Nephron progenitor cell (in vitro differentiated cells): Measurements from ENCODE around the gene TMEM263.

Experiments
- DNase-seq: peaks from one replicate; pipeline ENCODE4 v3.0.0; 2021
- H3K27ac Mint-ChIP-seq: 2 replicates; pipeline ENCODE4 v1.8.0; 2021; ENCODE audit warnings: mild to moderate bottlenecking, moderate library complexity, mixed read lengths
- H3K27me3 Mint-ChIP-seq: 2 replicates; pipeline ENCODE4 v1.8.0; 2021; ENCODE audit warnings: mild to moderate bottlenecking, low read depth, mixed read lengths; ENCODE audit not compliant: poor library complexity
- H3K36me3 Mint-ChIP-seq: 2 replicates; pipeline ENCODE4 v1.8.0; 2021; ENCODE audit warnings: low read depth, mixed read lengths
- H3K4me1 Mint-ChIP-seq: 2 replicates; pipeline ENCODE4 v1.8.0; 2021; ENCODE audit warnings: mixed read lengths
- H3K4me3 Mint-ChIP-seq: 2 replicates; pipeline ENCODE4 v1.8.0; 2021; ENCODE audit warnings: mild to moderate bottlenecking, moderate library complexity, mixed read lengths
- H3K9me3 Mint-ChIP-seq: 2 replicates; pipeline ENCODE4 v1.8.0; 2021; ENCODE audit warnings: mild to moderate bottlenecking, moderate library complexity, mixed read lengths
- CTCF ChIP-seq: fragments of 200-600 bp; sonication (generic); IDR thresholded peaks from 2 replicates; pipeline ENCODE4 v1.5.0; 2021; ENCODE audit warnings: antibody characterized with exemption

The TMEM263 gene

DNA sequence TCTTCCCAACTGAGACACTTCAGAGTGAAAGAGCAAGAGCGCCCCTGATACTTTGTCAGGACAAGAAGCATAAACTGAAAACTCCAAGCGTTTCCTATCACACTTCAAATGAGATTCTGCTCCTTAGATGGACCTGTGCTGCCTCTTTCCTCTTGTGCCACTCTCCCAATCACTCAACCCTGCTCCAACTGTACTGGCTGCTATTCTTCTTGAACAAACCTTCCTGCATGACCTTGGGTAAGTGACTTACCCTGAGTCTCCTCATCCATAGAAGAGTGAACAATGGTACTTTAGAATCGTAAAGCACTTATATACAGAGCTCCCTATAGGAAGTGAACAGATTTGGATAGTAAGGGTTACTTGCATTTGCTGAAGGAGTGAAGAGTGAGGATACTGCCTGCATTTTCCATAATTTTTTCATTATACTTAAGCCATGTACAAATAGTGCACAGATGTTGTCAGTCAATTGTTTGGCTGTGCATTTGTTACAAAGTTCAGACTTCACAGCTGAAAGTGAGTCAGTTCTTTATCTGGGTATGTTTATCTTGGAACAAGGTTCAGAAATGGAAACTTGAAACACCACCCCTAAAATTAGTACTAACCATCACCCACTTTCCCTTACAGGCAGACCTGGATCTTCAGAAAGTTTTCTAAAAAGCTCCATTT lies 20.4 kb downstream of the TMEM263 start:
- no peak for TF ChIP-seq CTCF
- Mint-ChIP-seq H3K27me3 (no peaks in the 10 kb centered on the region), H3K4me3 (no peak overlapping the region), H3K36me3 (peaks cover 33% of the 10 kb centered on the region), H3K9me3 (no peaks in the 10 kb centered on the region), H3K4me1 (no peaks in the 10 kb centered on the region), H3K27ac (peak overlapping the region; percentile 21)
- DNase-seq, result no peak

DNA sequence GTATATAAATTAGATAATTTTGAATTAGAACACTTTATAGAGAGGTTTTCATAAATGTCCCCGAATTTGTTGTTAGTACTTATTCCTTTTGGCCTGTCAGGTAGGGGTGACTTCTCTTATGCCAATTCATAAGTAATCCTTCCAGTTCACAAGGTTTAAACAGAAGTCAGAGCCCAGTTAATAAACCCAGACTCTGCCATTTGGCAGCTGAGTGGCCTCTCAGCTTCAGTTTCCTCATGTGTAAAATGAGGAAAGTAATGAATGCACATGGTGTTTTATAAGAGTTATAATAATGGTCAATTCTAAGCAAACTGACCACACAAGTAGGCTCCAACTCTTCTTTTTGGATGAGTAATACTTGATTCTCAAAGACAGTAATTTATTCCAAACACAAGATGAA lies 21.0 kb downstream of the TMEM263 start:
- no peak overlapping the region for H3K27ac Mint-ChIP-seq
- no peak for TF ChIP-seq CTCF
- H3K4me3 Mint-ChIP-seq, result no peak overlapping the region
- H3K4me1 Mint-ChIP-seq, result no peaks in the 10 kb centered on the region
- peaks cover 31% of the 10 kb centered on the region for H3K36me3 Mint-ChIP-seq
- H3K27me3 Mint-ChIP-seq, result no peaks in the 10 kb centered on the region
- no peaks in the 10 kb centered on the region for H3K9me3 Mint-ChIP-seq
- DNase-seq, result no peak

GRCh38 chr12:106978035-106978800 lies 22.5 kb downstream of the TMEM263 start:
- no peak for TF ChIP-seq CTCF
- Mint-ChIP-seq H3K27ac (peak overlapping the region; percentile 77), H3K4me1 (no peaks in the 10 kb centered on the region), H3K27me3 (no peaks in the 10 kb centered on the region), H3K9me3 (no peaks in the 10 kb centered on the region), H3K4me3 (no peak overlapping the region), H3K36me3 (peaks cover 37% of the 10 kb centered on the region)
- DNase-seq, result no peak

DNA sequence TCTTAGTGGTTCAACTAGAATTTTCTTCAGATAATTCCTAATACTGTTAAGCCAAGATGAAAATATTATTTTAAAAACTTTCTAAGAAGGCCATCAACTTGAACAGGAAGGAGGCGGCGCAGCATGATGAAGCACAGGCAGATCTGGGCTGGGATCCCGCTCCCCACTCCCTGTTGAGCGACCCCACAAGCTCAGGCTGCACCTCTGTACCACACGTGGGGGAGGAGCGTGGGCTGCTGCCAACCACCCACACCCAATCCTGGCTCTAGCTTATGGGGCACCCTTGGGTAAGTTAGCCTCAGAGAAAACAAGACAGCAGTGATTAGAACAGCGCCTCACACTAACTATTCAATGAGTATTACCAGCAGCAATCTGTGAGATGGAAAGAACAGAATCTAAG lies 25.2 kb downstream of the TMEM263 start:
- Mint-ChIP-seq H3K36me3 (peaks cover 49% of the 10 kb centered on the region), H3K9me3 (no peaks in the 10 kb centered on the region), H3K27me3 (no peaks in the 10 kb centered on the region), H3K4me1 (peaks cover 18% of the 10 kb centered on the region), H3K4me3 (no peak overlapping the region), H3K27ac (no peak overlapping the region)
- DNase-seq, result no peak
- no peak for TF ChIP-seq CTCF

DNA sequence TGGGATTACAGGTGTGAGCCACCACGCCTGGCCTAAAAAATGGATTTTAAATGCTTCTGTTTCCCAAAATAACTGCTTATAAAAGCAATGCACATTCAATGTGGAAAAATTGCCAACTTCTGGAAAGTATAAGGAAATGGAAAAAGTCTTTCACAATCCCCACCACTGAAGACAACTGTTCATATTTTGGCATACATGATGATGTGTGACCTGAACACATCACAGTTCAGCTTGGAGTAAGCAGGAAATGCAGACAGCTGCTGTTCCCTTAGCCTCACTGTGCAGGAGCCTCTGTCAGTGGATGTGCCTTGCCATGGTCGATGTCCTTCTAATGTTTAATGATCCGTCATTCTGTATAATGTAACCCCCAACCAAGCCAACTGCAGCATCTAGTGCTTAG lies 26.1 kb downstream of the TMEM263 start:
- no peak overlapping the region for H3K4me3 Mint-ChIP-seq
- H3K27ac Mint-ChIP-seq, result no peak overlapping the region
- no peaks in the 10 kb centered on the region for H3K9me3 Mint-ChIP-seq
- no peak for TF ChIP-seq CTCF
- no peaks in the 10 kb centered on the region for H3K27me3 Mint-ChIP-seq
- peaks cover 25% of the 10 kb centered on the region for H3K4me1 Mint-ChIP-seq
- DNase-seq, result no peak
- H3K36me3 Mint-ChIP-seq, result peaks cover 46% of the 10 kb centered on the region

- H3K4me1 Mint-ChIP-seq, result peaks cover 26% of the 10 kb centered on the region
- no peak for TF ChIP-seq CTCF
- DNase-seq, result no peak
- no peak overlapping the region for H3K27ac Mint-ChIP-seq
- no peak overlapping the region for H3K4me3 Mint-ChIP-seq
- H3K27me3 Mint-ChIP-seq, result no peaks in the 10 kb centered on the region
- no peaks in the 10 kb centered on the region for H3K9me3 Mint-ChIP-seq
- peaks cover 46% of the 10 kb centered on the region for H3K36me3 Mint-ChIP-seq
Observed at GRCh38 chr12:106982229-106982628, 26.5 kb downstream of the TMEM263 start.
